ENCODE measurements around the gene TRAF1. TPM values are rescaled to one million over a fixed set of nuclear protein-coding genes. Genes with fewer than 3 reads are reported as not detected.

Gene TRAF1
- total RNA-seq, 3 donors from 2014 or later (not counting 1 experiment from before 2014, with no cell fraction given), result 23.4 to 33.9 (median 30.5) TPM

GRCh38 chr9:120940573-120940972 is 14.0 kb upstream of the TRAF1 start:
- DNase-seq, result no peak
- intact Hi-C loops (cut with micrococcal nuclease), result no loop called here

GRCh38 chr9:120938851-120939250 is 12.3 kb upstream of the TRAF1 start:
- Mint-ChIP-seq H3K4me1 (peaks cover 17 to 23% of the 10 kb centered on the region in 2 donors), H3K36me3 (no peaks in the 10 kb centered on the region), H3K27me3 (ENCODE audit: low read depth in 2 of 2) (peaks cover 0 to 9% of the 10 kb centered on the region in 2 donors), H3K9me3 (no peaks in the 10 kb centered on the region), H3K4me3 (no peak overlapping the region), H3K27ac (no peak overlapping the region)
- WGBS (ENCODE audit: insufficient coverage), result 96% methylated on average over 2 of the region's 3 CpGs
- TF ChIP-seq CTCF (IDR thresholded peaks at IDR 0.05), result no peak
- DNase-seq (no peak), ATAC-seq (no peak)
- H3K9me3 ChIP-seq (ENCODE audit: control insufficient read depth, insufficient read depth, low read length), result no peaks in the 10 kb centered on the region
- no peak overlapping the region for H3K27ac ChIP-seq (ENCODE audit: low read length)
- H3K4me3 ChIP-seq (ENCODE audit: low read length), result no peak overlapping the region
- intact Hi-C loops (cut with micrococcal nuclease), result loop anchor here (5.0 kb wide), 1 partner anchor 147 kb away; the partner anchor contains the start of gene FBXW2
- H3K36me3 ChIP-seq (ENCODE audit: control insufficient read depth, insufficient read depth, low read length), result no peaks in the 10 kb centered on the region
- no peaks in the 10 kb centered on the region for H3K27me3 ChIP-seq (ENCODE audit: control insufficient read depth, insufficient read depth, low read length)
- peaks cover 31% of the 10 kb centered on the region for H3K4me1 ChIP-seq (ENCODE audit: control insufficient read depth, insufficient read depth, low read length)

More at GRCh38 chr9:120940573-120940972, 14.0 kb upstream of the TRAF1 start:
- no peak for TF ChIP-seq CTCF (IDR thresholded peaks at IDR 0.05)
- peaks cover 13% of the 10 kb centered on the region in 2 donors for H3K4me1 Mint-ChIP-seq
- H3K27me3 ChIP-seq (ENCODE audit: control insufficient read depth, insufficient read depth, low read length), result no peaks in the 10 kb centered on the region
- ATAC-seq, result no peak
- H3K27ac ChIP-seq (ENCODE audit: low read length), result no peak overlapping the region
- no peak overlapping the region for H3K4me3 ChIP-seq (ENCODE audit: low read length)
- H3K4me3 Mint-ChIP-seq, result no peak overlapping the region
- H3K9me3 ChIP-seq (ENCODE audit: control insufficient read depth, insufficient read depth, low read length), result no peaks in the 10 kb centered on the region
- peaks cover 16% of the 10 kb centered on the region for H3K4me1 ChIP-seq (ENCODE audit: control insufficient read depth, insufficient read depth, low read length)
- H3K9me3 Mint-ChIP-seq, result no peaks in the 10 kb centered on the region
- H3K36me3 ChIP-seq (ENCODE audit: control insufficient read depth, insufficient read depth, low read length), result no peaks in the 10 kb centered on the region
- H3K27ac Mint-ChIP-seq, result no peak overlapping the region
- H3K27me3 Mint-ChIP-seq (ENCODE audit: low read depth in 2 of 2), result peaks cover 0 to 9% of the 10 kb centered on the region in 2 donors
- no peaks in the 10 kb centered on the region for H3K36me3 Mint-ChIP-seq
- WGBS (ENCODE audit: insufficient coverage), result 96% methylated on average over 10 of the region's 10 CpGs

- intact Hi-C loops (cut with micrococcal nuclease), result loop anchor here (5.0 kb wide), 1 partner anchor 145 kb away; the partner anchor contains the start of gene FBXW2
- Histone ChIP-seq H3K4me1 (ENCODE audit: control insufficient read depth, insufficient read depth, low read length) (peaks cover 35% of the 10 kb centered on the region), H3K9me3 (ENCODE audit: control insufficient read depth, insufficient read depth, low read length) (no peaks in the 10 kb centered on the region), H3K27me3 (ENCODE audit: control insufficient read depth, insufficient read depth, low read length) (no peaks in the 10 kb centered on the region), H3K4me3 (ENCODE audit: low read length) (no peak overlapping the region), H3K27ac (ENCODE audit: low read length) (no peak overlapping the region), H3K36me3 (ENCODE audit: control insufficient read depth, insufficient read depth, low read length) (no peaks in the 10 kb centered on the region)
- Mint-ChIP-seq H3K4me1 (peaks cover 18 to 30% of the 10 kb centered on the region in 2 donors), H3K27ac (no peak overlapping the region), H3K27me3 (ENCODE audit: low read depth in 2 of 2) (peaks cover 0 to 9% of the 10 kb centered on the region in 2 donors), H3K4me3 (no peak overlapping the region), H3K36me3 (no peaks in the 10 kb centered on the region), H3K9me3 (no peaks in the 10 kb centered on the region)
- TF ChIP-seq CTCF (IDR thresholded peaks at IDR 0.05), result no peak
- DNase-seq, result no peak
- ATAC-seq, result no peak
- WGBS (ENCODE audit: insufficient coverage), result 100% methylated on average over 1 of the region's 1 CpG
Measured at GRCh38 chr9:120937596-120937995, 11.0 kb upstream of the TRAF1 start.

GRCh38 chr9:120937127-120937526 is 10.5 kb upstream of the TRAF1 start:
- no peak overlapping the region for H3K4me3 ChIP-seq (ENCODE audit: low read length)
- H3K36me3 ChIP-seq (ENCODE audit: control insufficient read depth, insufficient read depth, low read length), result no peaks in the 10 kb centered on the region
- no peak for TF ChIP-seq CTCF (IDR thresholded peaks at IDR 0.05)
- Mint-ChIP-seq H3K9me3 (no peaks in the 10 kb centered on the region), H3K4me1 (peaks cover 23 to 34% of the 10 kb centered on the region in 2 donors), H3K27ac (peak overlapping the region; percentile 68 to 72), H3K27me3 (ENCODE audit: low read depth in 2 of 2) (peaks cover 0 to 9% of the 10 kb centered on the region in 2 donors), H3K36me3 (no peaks in the 10 kb centered on the region), H3K4me3 (no peak overlapping the region)
- ATAC-seq (no peak), DNase-seq (no peak)
- H3K27ac ChIP-seq (ENCODE audit: low read length), result no peak overlapping the region
- no peaks in the 10 kb centered on the region for H3K9me3 ChIP-seq (ENCODE audit: control insufficient read depth, insufficient read depth, low read length)
- WGBS (ENCODE audit: insufficient coverage), result 95% methylated on average over 1 of the region's 1 CpG
- intact Hi-C loops (cut with micrococcal nuclease), result loop anchor here (5.0 kb wide), 1 partner anchor 145 kb away; the partner anchor contains the start of gene FBXW2
- peaks cover 40% of the 10 kb centered on the region for H3K4me1 ChIP-seq (ENCODE audit: control insufficient read depth, insufficient read depth, low read length)
- no peaks in the 10 kb centered on the region for H3K27me3 ChIP-seq (ENCODE audit: control insufficient read depth, insufficient read depth, low read length)
